ENCODE data around the gene RHOF.

DNA sequence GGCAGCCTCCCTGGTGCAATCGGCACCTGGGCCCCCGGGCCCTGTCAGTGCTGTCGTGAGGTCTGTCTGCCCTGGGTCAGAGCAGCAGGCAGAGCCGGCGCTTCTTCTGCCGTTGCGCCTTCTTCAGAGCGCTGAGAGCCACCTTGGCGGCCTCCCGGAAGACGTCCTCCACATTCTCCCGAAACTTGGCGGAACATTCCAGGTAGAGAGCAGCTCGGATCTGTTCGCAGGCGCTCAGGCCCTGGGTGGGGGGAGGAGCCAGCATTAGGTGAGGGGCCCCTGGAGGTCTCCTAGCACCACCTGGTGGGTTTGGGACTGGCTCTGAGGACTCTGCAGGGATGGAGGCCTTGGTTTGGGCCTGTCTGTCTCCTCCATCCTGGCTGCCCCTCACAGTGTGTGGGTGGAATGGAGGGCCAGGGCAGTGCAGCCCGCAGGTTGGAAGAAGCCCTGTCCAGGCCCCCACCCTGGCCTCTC lies 14.0 kb downstream of the RHOF start:
- TF ChIP-seq, protein P1, sequence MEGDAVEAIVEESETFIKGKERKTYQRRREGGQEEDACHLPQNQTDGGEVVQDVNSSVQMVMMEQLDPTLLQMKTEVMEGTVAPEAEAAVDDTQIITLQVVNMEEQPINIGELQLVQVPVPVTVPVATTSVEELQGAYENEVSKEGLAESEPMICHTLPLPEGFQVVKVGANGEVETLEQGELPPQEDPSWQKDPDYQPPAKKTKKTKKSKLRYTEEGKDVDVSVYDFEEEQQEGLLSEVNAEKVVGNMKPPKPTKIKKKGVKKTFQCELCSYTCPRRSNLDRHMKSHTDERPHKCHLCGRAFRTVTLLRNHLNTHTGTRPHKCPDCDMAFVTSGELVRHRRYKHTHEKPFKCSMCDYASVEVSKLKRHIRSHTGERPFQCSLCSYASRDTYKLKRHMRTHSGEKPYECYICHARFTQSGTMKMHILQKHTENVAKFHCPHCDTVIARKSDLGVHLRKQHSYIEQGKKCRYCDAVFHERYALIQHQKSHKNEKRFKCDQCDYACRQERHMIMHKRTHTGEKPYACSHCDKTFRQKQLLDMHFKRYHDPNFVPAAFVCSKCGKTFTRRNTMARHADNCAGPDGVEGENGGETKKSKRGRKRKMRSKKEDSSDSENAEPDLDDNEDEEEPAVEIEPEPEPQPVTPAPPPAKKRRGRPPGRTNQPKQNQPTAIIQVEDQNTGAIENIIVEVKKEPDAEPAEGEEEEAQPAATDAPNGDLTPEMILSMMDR (IDR thresholded peaks at IDR 0.05) = no peak
- TF ChIP-seq POLR2A (IDR thresholded peaks at IDR 0.05) = no peak
